ENCODE measurements around the gene URI1. TPM values are rescaled to one million over a fixed set of nuclear protein-coding genes. Genes with fewer than 3 reads are reported as not detected.

The URI1 gene
- total and polyA plus RNA-seq, 2 donors (not counting 1 experiment from before 2014, with no cell fraction given), result 21.3 to 54.2 TPM

- Histone ChIP-seq H3K4me1 (ENCODE audit: control insufficient read depth in 2 of 2, insufficient read depth in 2 of 2, low read length in 2 of 2) (no peaks in the 10 kb centered on the region), H3K9me3 (ENCODE audit: control extremely low read depth in 1 of 3, control insufficient read depth in 2 of 3, insufficient read depth in 1 of 3, low read length in 2 of 3) (no peaks in the 10 kb centered on the region), H3K27ac (ENCODE audit: low read length in 2 of 2) (no peak overlapping the region), H3K9ac (ENCODE audit: low read length) (no peak overlapping the region), H3K4me3 (ENCODE audit: control extremely low read depth in 1 of 5, extremely low read depth in 1 of 5, insufficient read depth in 1 of 5, low read depth in 2 of 5, low read length in 4 of 5) (no peak overlapping the region), H3K4me2 (replicated peaks; ENCODE audit: low read depth, low read length, poor library complexity, severe bottlenecking) (no peak overlapping the region), H2AFZ (ENCODE audit: insufficient read depth, low read depth, low read length, poor library complexity, severe bottlenecking) (no peak overlapping the region), H3K27me3 (replicated peaks in 1 of 4; ENCODE audit: control extremely low read depth in 1 of 4, control insufficient read depth in 3 of 4, insufficient read depth in 4 of 4, low read length in 3 of 4) (no peaks in the 10 kb centered on the region), H3K36me3 (replicated peaks in 1 of 2; ENCODE audit: control extremely low read depth in 1 of 2, control insufficient read depth in 1 of 2, extremely low read depth in 1 of 2, insufficient read depth in 2 of 2, low read length in 1 of 2) (peaks cover 6 to 54% of the 10 kb centered on the region in 2 experiments), H3K79me2 (ENCODE audit: control insufficient read depth, insufficient read depth, low read length) (no peaks in the 10 kb centered on the region), H4K20me1 (ENCODE audit: control insufficient read depth, insufficient read depth, low read length, poor library complexity, severe bottlenecking) (no peaks in the 10 kb centered on the region)
- CTCF ChIA-PET, result no interaction called here
- no peak overlapping the region for H3K4me3 Mint-ChIP-seq
- no peaks in the 10 kb centered on the region for H3K4me1 Mint-ChIP-seq
- ATAC-seq (ENCODE audit: low read depth) (no peak), DNase-seq (no peak)
- no peaks in the 10 kb centered on the region for H3K27me3 Mint-ChIP-seq
- 100% methylated on average over 3 of the region's 10 CpGs for WGBS (ENCODE audit: insufficient coverage)
- no peaks in the 10 kb centered on the region for H3K9me3 Mint-ChIP-seq (ENCODE audit: insufficient read depth)
- intact Hi-C loops (cut with micrococcal nuclease), result no loop called here
- H3K27ac Mint-ChIP-seq, result no peak overlapping the region
- POLR2A ChIA-PET, result no interaction called here
- TF ChIP-seq, protein P1, sequence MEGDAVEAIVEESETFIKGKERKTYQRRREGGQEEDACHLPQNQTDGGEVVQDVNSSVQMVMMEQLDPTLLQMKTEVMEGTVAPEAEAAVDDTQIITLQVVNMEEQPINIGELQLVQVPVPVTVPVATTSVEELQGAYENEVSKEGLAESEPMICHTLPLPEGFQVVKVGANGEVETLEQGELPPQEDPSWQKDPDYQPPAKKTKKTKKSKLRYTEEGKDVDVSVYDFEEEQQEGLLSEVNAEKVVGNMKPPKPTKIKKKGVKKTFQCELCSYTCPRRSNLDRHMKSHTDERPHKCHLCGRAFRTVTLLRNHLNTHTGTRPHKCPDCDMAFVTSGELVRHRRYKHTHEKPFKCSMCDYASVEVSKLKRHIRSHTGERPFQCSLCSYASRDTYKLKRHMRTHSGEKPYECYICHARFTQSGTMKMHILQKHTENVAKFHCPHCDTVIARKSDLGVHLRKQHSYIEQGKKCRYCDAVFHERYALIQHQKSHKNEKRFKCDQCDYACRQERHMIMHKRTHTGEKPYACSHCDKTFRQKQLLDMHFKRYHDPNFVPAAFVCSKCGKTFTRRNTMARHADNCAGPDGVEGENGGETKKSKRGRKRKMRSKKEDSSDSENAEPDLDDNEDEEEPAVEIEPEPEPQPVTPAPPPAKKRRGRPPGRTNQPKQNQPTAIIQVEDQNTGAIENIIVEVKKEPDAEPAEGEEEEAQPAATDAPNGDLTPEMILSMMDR (IDR thresholded peaks at IDR 0.05), result no peak
These were observed 67.0 kb downstream of the URI1 start for GRCh38 chr19:30009013-30009412.

DNA sequence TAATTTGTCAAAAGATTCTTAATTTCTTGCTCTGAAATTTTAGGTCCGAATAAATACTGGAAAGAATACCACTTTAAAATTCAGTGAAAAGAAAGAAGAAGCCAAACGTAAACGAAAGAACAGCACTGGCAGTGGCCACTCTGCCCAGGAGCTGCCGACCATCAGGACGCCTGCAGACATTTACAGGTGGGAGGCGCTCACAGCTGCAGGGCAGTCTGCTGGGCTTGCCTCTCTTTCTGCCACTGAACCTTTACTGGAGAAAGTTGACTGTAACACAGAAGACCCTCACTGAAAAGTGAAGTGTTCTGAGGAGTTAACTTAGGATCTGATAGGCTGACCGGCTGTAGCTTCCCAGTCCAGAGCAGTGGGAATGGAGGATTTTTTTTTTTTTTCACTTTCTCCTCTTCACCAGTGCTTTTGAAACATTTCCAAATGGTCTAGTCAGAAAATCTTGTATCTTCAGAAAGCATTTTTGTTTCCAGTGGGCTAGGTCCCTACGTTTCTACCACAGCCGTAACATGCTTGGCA is 69.1 kb downstream of the URI1 start:
- TF ChIP-seq, protein P1 (IDR thresholded peaks at IDR 0.05), result no peak
- no peak for TF ChIP-seq EZH2 (IDR thresholded peaks at IDR 0.05; ENCODE audit: borderline replicate concordance, insufficient read depth, low read depth, low read length, poor library complexity, severe bottlenecking)
- Histone ChIP-seq H3K27me3 (replicated peaks in 1 of 4; ENCODE audit: control extremely low read depth in 1 of 4, control insufficient read depth in 3 of 4, insufficient read depth in 4 of 4, low read length in 3 of 4) (no peaks in the 10 kb centered on the region), H4K20me1 (ENCODE audit: control insufficient read depth, insufficient read depth, low read length, poor library complexity, severe bottlenecking) (no peaks in the 10 kb centered on the region), H3K9ac (ENCODE audit: low read length) (no peak overlapping the region), H3K79me2 (ENCODE audit: control insufficient read depth, insufficient read depth, low read length) (no peaks in the 10 kb centered on the region), H3K4me2 (replicated peaks; ENCODE audit: low read depth, low read length, poor library complexity, severe bottlenecking) (no peak overlapping the region), H3K9me3 (ENCODE audit: control extremely low read depth in 1 of 3, control insufficient read depth in 2 of 3, insufficient read depth in 1 of 3, low read length in 2 of 3) (no peaks in the 10 kb centered on the region), H2AFZ (ENCODE audit: insufficient read depth, low read depth, low read length, poor library complexity, severe bottlenecking) (no peak overlapping the region), H3K27ac (ENCODE audit: low read length in 2 of 2) (no peak overlapping the region), H3K4me3 (ENCODE audit: control extremely low read depth in 1 of 5, extremely low read depth in 1 of 5, insufficient read depth in 1 of 5, low read depth in 2 of 5, low read length in 4 of 5) (no peak overlapping the region), H3K36me3 (replicated peaks in 1 of 2; ENCODE audit: control extremely low read depth in 1 of 2, control insufficient read depth in 1 of 2, extremely low read depth in 1 of 2, insufficient read depth in 2 of 2, low read length in 1 of 2) (peaks cover 10 to 51% of the 10 kb centered on the region in 2 experiments), H3K4me1 (ENCODE audit: control insufficient read depth in 2 of 2, insufficient read depth in 2 of 2, low read length in 2 of 2) (no peaks in the 10 kb centered on the region)
- Mint-ChIP-seq H3K27me3 (no peaks in the 10 kb centered on the region), H3K27ac (no peak overlapping the region), H3K4me3 (no peak overlapping the region), H3K9me3 (ENCODE audit: insufficient read depth) (no peaks in the 10 kb centered on the region), H3K4me1 (no peaks in the 10 kb centered on the region)
- intact Hi-C loops (cut with micrococcal nuclease), result no loop called here
- ChIA-PET POLR2A (no interaction called here), CTCF (no interaction called here)
- 100% methylated on average over 5 of the region's 9 CpGs for WGBS (ENCODE audit: insufficient coverage)
- ATAC-seq (ENCODE audit: low read depth) (no peak), DNase-seq (no peak)
